ENCODE results near the gene KCNJ18.
"Not testable (repeated sequence)": the region's sequence is repeated elsewhere in the genome, so short reads cannot be mapped to it uniquely, and the experiment has no call there.

- TF ChIP-seq CTCF, POLR2A (IDR thresholded peaks at IDR 0.05): not testable (repeated sequence)
Observed at GRCh38 chr17:21666711-21667412, 25.5 kb upstream of the KCNJ18 start.
